Measurements from ENCODE around the gene TNFAIP1.

- TF ChIP-seq CTCF (IDR thresholded peaks at IDR 0.05), result no peak
- no peak for TF ChIP-seq POLR2A (IDR thresholded peaks at IDR 0.05)
Measured at GRCh38 chr17:28313841-28314240, 21.7 kb upstream of the TNFAIP1 start.
